ENCODE measurements around the gene TNFAIP1. TPM values are rescaled to one million over a fixed set of nuclear protein-coding genes. Genes with fewer than 3 reads are reported as not detected.
"Not testable (repeated sequence)": the region's sequence is repeated elsewhere in the genome, so short reads cannot be mapped to it uniquely, and the experiment has no call there.

Gene TNFAIP1
- total RNA-seq: 10 to 100 TPM; 51.1 to 68.9 TPM
- 10 to 100 TPM; 11.7 to 16.2 TPM for polyA plus RNA-seq
- long read RNA-seq, donor 1, transcript TNFAIP1-201 (7 exons, 3,627 nt): major isoform, 37 of 115 reads
- long read RNA-seq, donor 1, partial matches to known transcripts: 56 of 115 reads
- long read RNA-seq, donor 1, other reads (novel, unspliced or antisense): 22 of 115 reads
- long read RNA-seq, donor 2, transcript TNFAIP1-201 (7 exons, 3,627 nt): major isoform, 14 of 52 reads
- long read RNA-seq, donor 2, partial matches to known transcripts: 35 of 52 reads
- long read RNA-seq, donor 2, other reads (novel, unspliced or antisense): 2 of 52 reads

GRCh38 chr17:28335201-28335958 lies at the start of gene TNFAIP1, which contains the start of gene IFT20:
TNFAIP1 (plus strand) TSS chr17:28335761; CDS start chr17:28339522, 3,761 bp downstream.
IFT20 (minus strand) TSS chr17:28335472; CDS start chr17:28331985, 3,487 bp downstream.
- Histone ChIP-seq H3K27ac (ENCODE audit: low read depth in 1 of 2, low read length in 2 of 2) (peak within 1 kb of the TSS; percentile 15 to 69), H3K9me3 (ENCODE audit: control insufficient read depth, low read length) (no peaks in the 10 kb centered on the region), H3K4me3 (ENCODE audit: low read length in 2 of 2) (peak within 1 kb of the TSS; percentile 48 to 73), H3K27me3 (ENCODE audit: control insufficient read depth in 1 of 2, insufficient read depth in 2 of 2, low read length in 1 of 2) (no peaks in the 10 kb centered on the region), H3K36me3 (ENCODE audit: control insufficient read depth in 1 of 2, insufficient read depth in 2 of 2, low read length in 1 of 2) (peaks cover 0 to 6% of the 10 kb centered on the region in 2 donors), H3K4me1 (ENCODE audit: control insufficient read depth in 1 of 2, insufficient read depth in 2 of 2, low read length in 2 of 2) (peaks cover 0 to 6% of the 10 kb centered on the region in 2 donors)
- WGBS, 2 donors: 1% methylated on average over 57 to 62 of the region's 62 CpGs
- peak; percentile 99 for ATAC-seq (ENCODE audit: low FRiP score)
- intact Hi-C loops (cut with DNase I): loop anchor here (2.0 to 10.0 kb wide), 4 partner anchors 17 to 619 kb away; partner anchors contain the start of genes PHF12 (in 2 of the 2), NLK (in 1 of the 2) and TMEM97 (in 1 of the 2)
- peak; percentile 99 to 100 for DNase-seq

- intact Hi-C loops (cut with DNase I): no loop called here
- Histone ChIP-seq H3K4me1 (ENCODE audit: control insufficient read depth in 1 of 2, insufficient read depth in 2 of 2, low read length in 2 of 2) (no peaks in the 10 kb centered on the region), H3K27me3 (ENCODE audit: control insufficient read depth in 1 of 2, insufficient read depth in 2 of 2, low read length in 1 of 2) (no peaks in the 10 kb centered on the region), H3K4me3 (ENCODE audit: low read length in 2 of 2) (no peak overlapping the region), H3K27ac (ENCODE audit: low read depth in 1 of 2, low read length in 2 of 2) (no peak overlapping the region), H3K36me3 (ENCODE audit: control insufficient read depth in 1 of 2, insufficient read depth in 2 of 2, low read length in 1 of 2) (no peaks in the 10 kb centered on the region), H3K9me3 (ENCODE audit: control insufficient read depth, low read length) (no peaks in the 10 kb centered on the region)
- WGBS, 2 donors: 65 to 70% methylated on average over 2 of the region's 2 CpGs
- ATAC-seq (ENCODE audit: low FRiP score) (no peak), DNase-seq (no peak)
Measured at GRCh38 chr17:28285965-28286364, 49.6 kb upstream of the TNFAIP1 start.

GRCh38 chr17:28290703-28291102 lies 44.9 kb upstream of the TNFAIP1 start:
- intact Hi-C loops (cut with DNase I): no loop called here
- Histone ChIP-seq H3K4me1 (ENCODE audit: control insufficient read depth in 1 of 2, insufficient read depth in 2 of 2, low read length in 2 of 2) (no peaks in the 10 kb centered on the region), H3K36me3 (ENCODE audit: control insufficient read depth in 1 of 2, insufficient read depth in 2 of 2, low read length in 1 of 2) (no peaks in the 10 kb centered on the region), H3K4me3 (ENCODE audit: low read length in 2 of 2) (no peak overlapping the region), H3K27ac (ENCODE audit: low read depth in 1 of 2, low read length in 2 of 2) (no peak overlapping the region), H3K9me3 (ENCODE audit: control insufficient read depth, low read length) (no peaks in the 10 kb centered on the region), H3K27me3 (ENCODE audit: control insufficient read depth in 1 of 2, insufficient read depth in 2 of 2, low read length in 1 of 2) (no peaks in the 10 kb centered on the region)
- WGBS, 2 donors: 43 to 44% methylated on average over 2 of the region's 2 CpGs
- DNase-seq: no peak
- ATAC-seq (ENCODE audit: low FRiP score): no peak

- Histone ChIP-seq H3K36me3 (ENCODE audit: control insufficient read depth in 1 of 2, insufficient read depth in 2 of 2, low read length in 1 of 2) (no peaks in the 10 kb centered on the region), H3K27ac (ENCODE audit: low read depth in 1 of 2, low read length in 2 of 2) (no peak overlapping the region), H3K27me3 (ENCODE audit: control insufficient read depth in 1 of 2, insufficient read depth in 2 of 2, low read length in 1 of 2) (no peaks in the 10 kb centered on the region), H3K9me3 (ENCODE audit: control insufficient read depth, low read length) (no peaks in the 10 kb centered on the region), H3K4me1 (ENCODE audit: control insufficient read depth in 1 of 2, insufficient read depth in 2 of 2, low read length in 2 of 2) (no peaks in the 10 kb centered on the region), H3K4me3 (ENCODE audit: low read length in 2 of 2) (no peak overlapping the region)
- intact Hi-C loops (cut with DNase I): no loop called here
- DNase-seq (no peak), ATAC-seq (ENCODE audit: low FRiP score) (no peak)
- WGBS, 2 donors: 53 to 64% methylated on average over 1 of the region's 1 CpG
Measured at GRCh38 chr17:28291780-28292330, 43.7 kb upstream of the TNFAIP1 start.

- H3K27ac ChIP-seq (ENCODE audit: low read depth in 1 of 2, low read length in 2 of 2); H3K36me3 ChIP-seq (ENCODE audit: control insufficient read depth in 1 of 2, insufficient read depth in 2 of 2, low read length in 1 of 2); ATAC-seq (ENCODE audit: low FRiP score); H3K27me3 ChIP-seq (ENCODE audit: control insufficient read depth in 1 of 2, insufficient read depth in 2 of 2, low read length in 1 of 2); DNase-seq; H3K4me3 ChIP-seq (ENCODE audit: low read length in 2 of 2); intact Hi-C loops (cut with DNase I); H3K4me1 ChIP-seq (ENCODE audit: control insufficient read depth in 1 of 2, insufficient read depth in 2 of 2, low read length in 2 of 2); H3K9me3 ChIP-seq (ENCODE audit: control insufficient read depth, low read length): not testable (repeated sequence)
- WGBS, 2 donors: 79 to 83% methylated on average over 12 of the region's 12 CpGs
Measured at GRCh38 chr17:28292878-28293277, 42.7 kb upstream of the TNFAIP1 start.

GRCh38 chr17:28293994-28294393 lies 41.6 kb upstream of the TNFAIP1 start:
- Histone ChIP-seq H3K9me3 (ENCODE audit: control insufficient read depth, low read length) (no peaks in the 10 kb centered on the region), H3K4me3 (ENCODE audit: low read length in 2 of 2) (no peak overlapping the region), H3K27me3 (ENCODE audit: control insufficient read depth in 1 of 2, insufficient read depth in 2 of 2, low read length in 1 of 2) (no peaks in the 10 kb centered on the region), H3K27ac (ENCODE audit: low read depth in 1 of 2, low read length in 2 of 2) (no peak overlapping the region), H3K4me1 (ENCODE audit: control insufficient read depth in 1 of 2, insufficient read depth in 2 of 2, low read length in 2 of 2) (no peaks in the 10 kb centered on the region), H3K36me3 (ENCODE audit: control insufficient read depth in 1 of 2, insufficient read depth in 2 of 2, low read length in 1 of 2) (no peaks in the 10 kb centered on the region)
- intact Hi-C loops (cut with DNase I): no loop called here
- ATAC-seq (ENCODE audit: low FRiP score): no peak
- WGBS, 2 donors: 88 to 90% methylated on average over 6 of the region's 6 CpGs
- DNase-seq: no peak

- Histone ChIP-seq H3K4me1 (ENCODE audit: control insufficient read depth in 1 of 2, insufficient read depth in 2 of 2, low read length in 2 of 2) (no peaks in the 10 kb centered on the region), H3K4me3 (ENCODE audit: low read length in 2 of 2) (no peak overlapping the region), H3K27ac (ENCODE audit: low read depth in 1 of 2, low read length in 2 of 2) (no peak overlapping the region), H3K36me3 (ENCODE audit: control insufficient read depth in 1 of 2, insufficient read depth in 2 of 2, low read length in 1 of 2) (no peaks in the 10 kb centered on the region), H3K27me3 (ENCODE audit: control insufficient read depth in 1 of 2, insufficient read depth in 2 of 2, low read length in 1 of 2) (no peaks in the 10 kb centered on the region), H3K9me3 (ENCODE audit: control insufficient read depth, low read length) (no peaks in the 10 kb centered on the region)
- DNase-seq: no peak
- ATAC-seq (ENCODE audit: low FRiP score): no peak
- intact Hi-C loops (cut with DNase I): no loop called here
- 58 to 60% methylated on average over 3 of the region's 3 CpGs for WGBS, 2 donors
Measured at GRCh38 chr17:28295677-28296578, 39.6 kb upstream of the TNFAIP1 start.

- H3K27me3 ChIP-seq (ENCODE audit: control insufficient read depth in 1 of 2, insufficient read depth in 2 of 2, low read length in 1 of 2): no peaks in the 10 kb centered on the region
- no peaks in the 10 kb centered on the region for H3K9me3 ChIP-seq (ENCODE audit: control insufficient read depth, low read length)
- H3K27ac ChIP-seq (ENCODE audit: low read depth in 1 of 2, low read length in 2 of 2): no peak overlapping the region
- H3K4me3 ChIP-seq (ENCODE audit: low read length in 2 of 2): no peak overlapping the region
- 72 to 73% methylated on average over 3 of the region's 3 CpGs for WGBS, 2 donors
- ATAC-seq (ENCODE audit: low FRiP score): no peak
- H3K36me3 ChIP-seq (ENCODE audit: control insufficient read depth in 1 of 2, insufficient read depth in 2 of 2, low read length in 1 of 2): no peaks in the 10 kb centered on the region
- no peak for DNase-seq
- no peaks in the 10 kb centered on the region for H3K4me1 ChIP-seq (ENCODE audit: control insufficient read depth in 1 of 2, insufficient read depth in 2 of 2, low read length in 2 of 2)
- intact Hi-C loops (cut with DNase I): no loop called here
Measured at GRCh38 chr17:28298449-28298848, 37.1 kb upstream of the TNFAIP1 start.
